Stimulated activated CD8-positive, alpha-beta memory T cell treated with anti-CD3 and anti-CD28 coated beads, Interleukin-12 subunit alpha, Interleukin-12 subunit beta, amount 100 ng/mL, for 24 hours (primary cell): Measurements from ENCODE around the gene GNGT1.

Experiments used
- DNase-seq: peaks from one replicate; pipeline ENCODE4 v3.0.0-alpha.2; 2020; ENCODE audit errors: extremely low read depth

GNGT1 gene

GRCh38 chr7:93906267-93906666 is at the start of gene GNGT1:
Gene GNGT1, plus strand, starts transcription at chr7:93906567. Its CDS starts 180 bp downstream, at chr7:93906747.
- no peak for DNase-seq

- no peak for DNase-seq
Observed at GRCh38 chr7:93858857-93859256, 47.5 kb upstream of the GNGT1 start.

- DNase-seq: no peak
Observed at GRCh38 chr7:93860261-93860660, 46.1 kb upstream of the GNGT1 start.

GRCh38 chr7:93861325-93861949 is 44.9 kb upstream of the GNGT1 start:
- DNase-seq: no peak

- DNase-seq: no peak
Observed at GRCh38 chr7:93862651-93863050, 43.7 kb upstream of the GNGT1 start.

GRCh38 chr7:93866886-93867285 is 39.5 kb upstream of the GNGT1 start:
- DNase-seq: no peak

- no peak for DNase-seq
Observed at GRCh38 chr7:93873998-93874574, 32.3 kb upstream of the GNGT1 start.

GRCh38 chr7:93877742-93878141 is 28.6 kb upstream of the GNGT1 start:
- no peak for DNase-seq

- no peak for DNase-seq
Observed at GRCh38 chr7:93879356-93879755, 27.0 kb upstream of the GNGT1 start.

GRCh38 chr7:93882468-93882867 is 23.9 kb upstream of the GNGT1 start:
- DNase-seq: no peak

GRCh38 chr7:93883078-93883916 is 23.1 kb upstream of the GNGT1 start:
- DNase-seq: no peak

- DNase-seq: no peak
Observed at GRCh38 chr7:93883917-93884345, 22.4 kb upstream of the GNGT1 start.

- no peak for DNase-seq
Observed at GRCh38 chr7:93884541-93884940, 21.8 kb upstream of the GNGT1 start.

- DNase-seq: no peak
Observed at GRCh38 chr7:93889261-93889660, 17.1 kb upstream of the GNGT1 start.

GRCh38 chr7:93890041-93890463 is 16.3 kb upstream of the GNGT1 start:
- no peak for DNase-seq

- DNase-seq: no peak
Observed at GRCh38 chr7:93890464-93891068, 15.8 kb upstream of the GNGT1 start, which contains the start of gene TFPI2. Gene TFPI2, minus strand, starts transcription at chr7:93890753. Its CDS starts 75 bp downstream, at chr7:93890678.

GRCh38 chr7:93894426-93894825 is 11.9 kb upstream of the GNGT1 start:
- no peak for DNase-seq

- DNase-seq: no peak
Observed at GRCh38 chr7:93894966-93895640, 11.3 kb upstream of the GNGT1 start.

- no peak for DNase-seq
Observed at GRCh38 chr7:93895859-93896600, 10.3 kb upstream of the GNGT1 start.

- DNase-seq: no peak
Observed at GRCh38 chr7:93897680-93898079, 8.7 kb upstream of the GNGT1 start.
